GM19035 (cell line): ENCODE measurements around the gene CD34.
A peak's percentile ranks its signal among the peaks of the same experiment; 100 is the strongest.
"Not testable (repeated sequence)": the region's sequence is repeated elsewhere in the genome, so short reads cannot be mapped to it uniquely, and the experiment has no call there.

Source experiments
- ATAC-seq: cut with Tn5 transposase; IDR thresholded peaks from one replicate; pipeline ENCODE4 v1.9.1; 2021; ENCODE audit not compliant: unreplicated experiment

CD34 gene

GRCh38 chr1:207910591-207911354 is at the start of gene CD34:
Gene CD34 (minus strand): TSS chr1:207911125. CDS start chr1:207911080, 45 bp downstream.
- ATAC-seq = no peak

GRCh38 chr1:207960346-207960745 is 49.4 kb upstream of the CD34 start:
- no peak for ATAC-seq

- no peak for ATAC-seq
Measured at GRCh38 chr1:207959910-207960309, 49.0 kb upstream of the CD34 start.

- ATAC-seq = no peak
Measured at GRCh38 chr1:207959141-207959825, 48.4 kb upstream of the CD34 start.

GRCh38 chr1:207958376-207959139 is 47.6 kb upstream of the CD34 start:
- no peak for ATAC-seq

- ATAC-seq = no peak
Measured at GRCh38 chr1:207956986-207957385, 46.1 kb upstream of the CD34 start.

GRCh38 chr1:207954104-207954503 is 43.2 kb upstream of the CD34 start:
- ATAC-seq = no peak

GRCh38 chr1:207952617-207953542 is 42.0 kb upstream of the CD34 start:
- ATAC-seq = no peak

- no peak for ATAC-seq
Measured at GRCh38 chr1:207951652-207952051, 40.7 kb upstream of the CD34 start.

- ATAC-seq = no peak
Measured at GRCh38 chr1:207950750-207951149, 39.8 kb upstream of the CD34 start.

GRCh38 chr1:207949571-207950195 is 38.8 kb upstream of the CD34 start:
- no peak for ATAC-seq

- ATAC-seq = no peak
Measured at GRCh38 chr1:207948536-207949250, 37.8 kb upstream of the CD34 start.

GRCh38 chr1:207946756-207947155 is 35.8 kb upstream of the CD34 start:
- ATAC-seq = no peak

GRCh38 chr1:207944571-207944970 is 33.6 kb upstream of the CD34 start:
- ATAC-seq = no peak

GRCh38 chr1:207942337-207942741 is 31.4 kb upstream of the CD34 start:
- not testable (repeated sequence) for ATAC-seq

- no peak for ATAC-seq
Measured at GRCh38 chr1:207941665-207942064, 30.7 kb upstream of the CD34 start.

GRCh38 chr1:207938016-207938415 is 27.1 kb upstream of the CD34 start:
- no peak for ATAC-seq

GRCh38 chr1:207937204-207937603 is 26.3 kb upstream of the CD34 start:
- ATAC-seq = no peak

- peak; percentile 90 for ATAC-seq
Measured at GRCh38 chr1:207935166-207935583, 24.2 kb upstream of the CD34 start.
